GM21447 (cell line): Measurements from ENCODE around the gene OR1L4.

Source experiments
- ATAC-seq: cut with Tn5 transposase; IDR thresholded peaks from one replicate; pipeline ENCODE4 v1.9.1; 2021; ENCODE audit not compliant: unreplicated experiment

Gene OR1L4, protein sequence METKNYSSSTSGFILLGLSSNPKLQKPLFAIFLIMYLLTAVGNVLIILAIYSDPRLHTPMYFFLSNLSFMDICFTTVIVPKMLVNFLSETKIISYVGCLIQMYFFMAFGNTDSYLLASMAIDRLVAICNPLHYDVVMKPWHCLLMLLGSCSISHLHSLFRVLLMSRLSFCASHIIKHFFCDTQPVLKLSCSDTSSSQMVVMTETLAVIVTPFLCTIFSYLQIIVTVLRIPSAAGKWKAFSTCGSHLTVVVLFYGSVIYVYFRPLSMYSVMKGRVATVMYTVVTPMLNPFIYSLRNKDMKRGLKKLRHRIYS

DNA sequence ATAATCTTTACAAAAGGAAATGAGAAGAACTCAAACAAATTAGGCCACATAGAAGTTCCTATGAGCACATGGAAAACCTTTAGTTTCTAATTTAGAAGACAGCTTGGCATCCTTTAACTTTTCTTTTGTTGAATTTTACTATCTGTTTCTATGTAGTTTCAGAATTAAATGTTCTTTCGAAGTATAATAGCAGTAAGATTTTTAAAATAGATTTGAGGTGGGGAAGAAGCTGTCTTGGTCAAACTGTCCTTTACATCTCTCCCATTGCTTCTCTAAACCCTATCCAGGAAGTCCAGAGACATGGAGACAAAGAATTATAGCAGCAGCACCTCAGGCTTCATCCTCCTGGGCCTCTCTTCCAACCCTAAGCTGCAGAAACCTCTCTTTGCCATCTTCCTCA is at the start of gene OR1L4:
Gene OR1L4 (plus strand): TSS at position 301 of the 400 bp plus-strand sequence. CDS start 0 bp downstream, at position 301.
- ATAC-seq = no peak

- no peak for ATAC-seq
Measured at GRCh38 chr9:122684851-122685250, 38.9 kb upstream of the OR1L4 start.

DNA sequence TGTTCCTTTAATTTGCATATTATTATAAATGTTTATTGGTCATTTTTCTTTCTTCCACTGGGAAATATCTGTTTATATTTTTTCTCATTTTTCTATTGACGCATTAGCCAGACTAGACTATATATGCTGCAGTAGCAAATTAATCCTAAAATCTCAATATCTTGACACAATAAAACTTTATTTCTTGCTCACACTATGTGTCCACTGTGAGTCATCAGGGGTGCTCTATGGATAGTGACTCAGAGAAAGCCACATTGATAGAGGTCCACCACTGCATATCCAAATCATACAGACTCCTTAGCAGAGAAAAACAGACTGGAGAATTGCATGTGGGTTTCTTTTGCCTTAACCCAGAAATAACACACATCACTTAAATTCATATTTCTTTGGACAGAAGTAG is 28.1 kb upstream of the OR1L4 start:
- no peak for ATAC-seq

GRCh38 chr9:122718038-122718437 is 5.8 kb upstream of the OR1L4 start:
- ATAC-seq = no peak

DNA sequence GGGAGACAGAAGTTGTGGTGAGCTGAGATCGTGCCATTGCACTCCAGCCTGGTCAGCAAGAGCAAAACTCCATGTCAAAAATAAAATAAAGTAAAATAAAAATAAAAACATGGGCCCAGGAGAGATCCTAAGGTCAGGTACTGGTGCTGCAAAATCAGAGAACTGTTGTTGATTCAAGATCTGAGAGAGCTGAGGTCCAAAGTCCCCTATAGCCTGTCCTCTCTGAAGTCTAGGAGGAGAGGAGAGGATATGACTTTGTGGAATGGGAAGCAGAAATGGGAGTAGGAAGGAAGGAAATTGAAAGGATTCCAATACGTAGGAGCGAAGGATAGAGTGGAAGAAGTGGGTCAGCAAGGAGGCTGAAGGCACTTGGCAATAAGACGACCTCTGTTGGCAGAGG is 4.6 kb upstream of the OR1L4 start:
- no peak for ATAC-seq

DNA sequence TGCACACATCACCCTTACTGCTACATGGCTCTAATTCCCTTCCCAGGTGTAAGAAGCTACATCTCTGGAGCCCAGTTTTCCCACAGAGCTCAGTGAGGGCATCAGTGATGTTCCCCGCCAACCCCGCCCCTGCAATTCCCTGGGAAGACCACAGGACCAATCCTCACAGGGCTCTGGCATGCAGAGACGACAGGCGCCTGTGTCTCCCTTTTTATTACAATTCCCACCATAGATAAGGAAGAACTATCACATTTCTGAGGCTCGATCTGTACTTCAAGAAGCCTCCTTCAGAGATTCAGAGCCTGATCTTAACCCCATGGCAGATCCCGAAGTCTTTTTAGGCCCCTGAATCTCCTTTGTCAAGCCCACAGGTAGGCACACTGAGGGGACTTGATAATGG is 18.2 kb downstream of the OR1L4 start, which contains the start of gene OR1L6:
Gene OR1L6 (plus strand): TSS at position 301 of the 400 bp plus-strand sequence. CDS start 7,545 bp downstream, outside the sequence.
- ATAC-seq = no peak

GRCh38 chr9:122754825-122755224 is 31.0 kb downstream of the OR1L4 start:
- ATAC-seq = no peak

GRCh38 chr9:122767817-122768216 is 44.0 kb downstream of the OR1L4 start:
- no peak for ATAC-seq
